Upper lobe of left lung (tissue), 4 donors: ENCODE results near the gene CELSR1.

Experiments
- CTCF ChIP-seq, 6 experiments: fragments of 450-650 bp in 4 of 6; fragments of 200-600 bp in 2 of 6; sonication (generic) in 2 of 6; IDR thresholded peaks; one replicate each; pipeline ENCODE4 v1.5.1; 2016 to 2019; ENCODE audit warnings: antibody characterized with exemption in 6 of 6
- EP300 ChIP-seq, 4 donors: sonication (generic); formaldehyde crosslinking; IDR thresholded peaks; one replicate each; pipeline ENCODE4 v1.5.1; 2017; ENCODE audit warnings: antibody characterized with exemption in 4 of 4, control low read depth in 2 of 4
- POLR2A ChIP-seq, 4 donors: fragments of 450-650 bp; IDR thresholded peaks; one replicate each; pipeline ENCODE4 v1.5.1; 2016 to 2017; ENCODE audit warnings: antibody characterized with exemption in 4 of 4, mild to moderate bottlenecking in 2 of 4
- POLR2AphosphoS5 ChIP-seq, 2 donors: sonication (generic); formaldehyde crosslinking; IDR thresholded peaks; one replicate each; pipeline ENCODE4 v1.5.1; 2017; ENCODE audit warnings: antibody characterized with exemption in 2 of 2

GRCh38 chr22:46405901-46406300, 131.5 kb downstream of the CELSR1 start:
- TF ChIP-seq CTCF (IDR thresholded peaks at IDR 0.05) (no peak), POLR2A (IDR thresholded peaks at IDR 0.05) (no peak), POLR2AphosphoS5 (IDR thresholded peaks at IDR 0.05) (no peak), EP300 (IDR thresholded peaks at IDR 0.05) (no peak)
